ENCODE results near the gene DMBX1.
A peak's percentile ranks its signal among the peaks of the same experiment; 100 is the strongest.

DMBX1 gene

DNA sequence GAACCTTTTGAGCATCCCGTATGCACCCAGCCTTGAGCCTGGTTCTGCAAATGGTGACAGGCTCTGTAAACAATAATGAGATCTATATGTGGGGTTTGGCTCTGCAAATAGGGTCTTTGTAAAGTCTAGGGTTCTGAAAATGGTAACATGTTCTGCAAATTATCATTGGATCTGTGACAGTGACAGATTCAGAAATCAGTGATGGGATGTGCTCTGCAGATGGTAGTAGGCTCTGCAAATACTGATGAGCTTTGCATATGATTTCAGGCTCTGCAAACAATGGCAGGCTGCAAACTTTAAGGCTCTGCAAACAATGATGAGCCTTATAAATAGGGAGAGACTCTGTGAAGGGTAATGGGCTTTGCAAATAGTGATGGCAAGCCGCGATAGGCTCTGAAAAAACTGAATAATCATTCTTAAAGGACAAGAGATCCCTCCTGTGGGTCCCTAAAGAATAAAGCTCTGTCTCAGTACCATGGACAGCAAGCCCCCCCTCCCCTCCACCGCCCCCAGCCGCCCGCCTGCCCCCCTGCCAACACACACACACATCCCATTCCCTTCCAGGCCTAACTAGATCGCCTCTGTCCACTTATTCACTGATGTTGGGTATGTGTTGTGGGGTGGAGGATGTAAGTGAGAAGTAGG lies 17.7 kb upstream of the DMBX1 start:
- H3K27ac ChIP-seq: no peak overlapping the region
- TF ChIP-seq, protein P1, sequence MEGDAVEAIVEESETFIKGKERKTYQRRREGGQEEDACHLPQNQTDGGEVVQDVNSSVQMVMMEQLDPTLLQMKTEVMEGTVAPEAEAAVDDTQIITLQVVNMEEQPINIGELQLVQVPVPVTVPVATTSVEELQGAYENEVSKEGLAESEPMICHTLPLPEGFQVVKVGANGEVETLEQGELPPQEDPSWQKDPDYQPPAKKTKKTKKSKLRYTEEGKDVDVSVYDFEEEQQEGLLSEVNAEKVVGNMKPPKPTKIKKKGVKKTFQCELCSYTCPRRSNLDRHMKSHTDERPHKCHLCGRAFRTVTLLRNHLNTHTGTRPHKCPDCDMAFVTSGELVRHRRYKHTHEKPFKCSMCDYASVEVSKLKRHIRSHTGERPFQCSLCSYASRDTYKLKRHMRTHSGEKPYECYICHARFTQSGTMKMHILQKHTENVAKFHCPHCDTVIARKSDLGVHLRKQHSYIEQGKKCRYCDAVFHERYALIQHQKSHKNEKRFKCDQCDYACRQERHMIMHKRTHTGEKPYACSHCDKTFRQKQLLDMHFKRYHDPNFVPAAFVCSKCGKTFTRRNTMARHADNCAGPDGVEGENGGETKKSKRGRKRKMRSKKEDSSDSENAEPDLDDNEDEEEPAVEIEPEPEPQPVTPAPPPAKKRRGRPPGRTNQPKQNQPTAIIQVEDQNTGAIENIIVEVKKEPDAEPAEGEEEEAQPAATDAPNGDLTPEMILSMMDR (conservative IDR thresholded peaks at IDR 0.05): no peak
- TF ChIP-seq ZFX (IDR thresholded peaks at IDR 0.05): no peak

- TF ChIP-seq, protein P1 (conservative IDR thresholded peaks at IDR 0.05): no peak
- TF ChIP-seq ZFX (IDR thresholded peaks at IDR 0.05): no peak
- no peak overlapping the region for H3K27ac ChIP-seq
Measured at GRCh38 chr1:46472498-46473181, 17.0 kb upstream of the DMBX1 start.

- TF ChIP-seq, protein P1 (conservative IDR thresholded peaks at IDR 0.05): no peak
- TF ChIP-seq ZFX (IDR thresholded peaks at IDR 0.05): no peak
- no peak overlapping the region for H3K27ac ChIP-seq
Measured at GRCh38 chr1:46473991-46474390, 15.6 kb upstream of the DMBX1 start.

- TF ChIP-seq, protein P1 (conservative IDR thresholded peaks at IDR 0.05): no peak
- TF ChIP-seq ZFX (IDR thresholded peaks at IDR 0.05): no peak
Measured at GRCh38 chr1:46474570-46474969, 15.1 kb upstream of the DMBX1 start.

GRCh38 chr1:46476673-46477072 lies 13.0 kb upstream of the DMBX1 start:
- TF ChIP-seq, protein P1 (conservative IDR thresholded peaks at IDR 0.05): no peak
- TF ChIP-seq ZFX (IDR thresholded peaks at IDR 0.05): no peak
- no peak overlapping the region for H3K27ac ChIP-seq

More at GRCh38 chr1:46474570-46474969, 15.1 kb upstream of the DMBX1 start:
- no peak overlapping the region for H3K27ac ChIP-seq

DNA sequence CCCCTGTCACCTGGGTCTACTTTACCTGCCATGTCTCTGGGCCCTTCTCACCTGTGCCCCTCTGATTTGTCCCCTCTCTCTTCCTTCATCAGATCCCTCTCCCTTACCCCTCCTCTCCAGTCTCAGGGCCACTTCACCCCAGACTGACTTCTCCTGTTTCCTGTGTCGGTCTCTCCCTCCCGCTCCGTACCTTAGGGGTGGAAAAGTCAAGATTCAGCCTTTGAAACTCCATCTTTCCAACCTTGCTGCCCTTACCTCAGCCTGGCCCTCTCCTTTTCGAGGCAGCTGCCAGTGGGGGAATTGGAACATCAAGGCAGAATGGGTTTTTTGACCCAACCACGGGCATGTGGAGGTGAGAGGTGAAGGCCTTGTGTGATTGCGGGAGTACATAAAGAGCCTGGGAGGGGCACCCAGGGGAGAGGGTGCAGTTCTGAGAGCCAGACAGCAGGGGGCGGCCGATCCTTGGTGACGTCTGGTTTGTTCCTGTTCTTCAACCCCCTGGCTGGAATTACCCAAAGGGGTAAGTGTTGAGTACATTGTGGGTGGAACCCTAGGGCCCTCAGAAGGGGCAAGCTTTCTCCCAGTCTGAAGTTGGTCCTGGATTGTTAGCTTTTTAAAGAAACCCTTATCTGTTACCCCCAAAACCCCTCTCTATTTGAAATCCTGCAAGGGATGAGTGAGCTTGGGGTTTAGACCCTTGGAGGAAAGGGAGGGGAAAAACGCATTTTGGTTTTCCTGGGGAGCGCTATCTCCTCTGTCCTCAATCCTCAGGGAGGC lies 12.3 kb upstream of the DMBX1 start:
- no peak overlapping the region for H3K27ac ChIP-seq
- TF ChIP-seq, protein P1 (conservative IDR thresholded peaks at IDR 0.05): peak; percentile 96
- TF ChIP-seq ZFX (IDR thresholded peaks at IDR 0.05): no peak

Measured in C4-2B (cell line).